HEK293 (cell line): Measurements from ENCODE around the gene CAPN13.

Source experiments
- KLF10 ChIP-seq: fragments of 450-650 bp; IDR thresholded peaks from 2 replicates; pipeline ENCODE4 v1.5.1; 2018; ENCODE audit warnings: missing biosample characterization, mild to moderate bottlenecking, missing genetic modification characterization
- MYNN ChIP-seq: fragments of 450-650 bp; formaldehyde crosslinking; IDR thresholded peaks from 2 replicates; pipeline ENCODE4 v1.5.1; 2016; ENCODE audit warnings: missing biosample characterization, missing genetic modification characterization, borderline replicate concordance
- MZF1 ChIP-seq: fragments of 450-650 bp; formaldehyde crosslinking; IDR thresholded peaks from 2 replicates; pipeline ENCODE4 v1.5.1; 2017; ENCODE audit warnings: missing biosample characterization, missing genetic modification characterization, borderline replicate concordance
- SCRT1 ChIP-seq: fragments of 450-650 bp; formaldehyde crosslinking; IDR thresholded peaks from 2 replicates; pipeline ENCODE4 v1.5.1; 2016; ENCODE audit warnings: missing biosample characterization, missing genetic modification characterization, borderline replicate concordance
- TCF7L2 ChIP-seq: IDR thresholded peaks from 2 replicates; pipeline ENCODE4 v1.6.1; 2011; ENCODE audit warnings: low read depth, mild to moderate bottlenecking, inconsistent platforms, low read length, moderate library complexity, borderline replicate concordance
- ZNF416 ChIP-seq: fragments of 450-650 bp; formaldehyde crosslinking; IDR thresholded peaks from 2 replicates; pipeline ENCODE4 v1.5.1; 2016; ENCODE audit warnings: missing biosample characterization, missing genetic modification characterization
- ZNF549 ChIP-seq: fragments of 450-650 bp; IDR thresholded peaks from 2 replicates; pipeline ENCODE4 v1.5.1; 2018; ENCODE audit warnings: missing biosample characterization, missing genetic modification characterization, mild to moderate bottlenecking, inconsistent platforms, moderate library complexity
- ZNF660 ChIP-seq: fragments of 450-650 bp; IDR thresholded peaks from 2 replicates; pipeline ENCODE4 v1.5.1; 2018; ENCODE audit warnings: missing biosample characterization, mild to moderate bottlenecking, missing genetic modification characterization
- TF ChIP-seq, protein P1 (sequence below): fragments of 450-650 bp; formaldehyde crosslinking; IDR thresholded peaks from 2 replicates; pipeline ENCODE4 v1.5.1; 2016; ENCODE audit warnings: missing biosample characterization, missing genetic modification characterization
- TF ChIP-seq, protein P2 (sequence below): fragments of 450-650 bp; IDR thresholded peaks from 2 replicates; pipeline ENCODE4 v1.5.1; 2018; ENCODE audit warnings: missing biosample characterization, mild to moderate bottlenecking, missing genetic modification characterization
- TF ChIP-seq, protein P3 (sequence below): fragments of 450-650 bp; formaldehyde crosslinking; IDR thresholded peaks from 2 replicates; pipeline ENCODE4 v1.5.1; 2016; ENCODE audit warnings: missing biosample characterization, missing genetic modification characterization
- TF ChIP-seq, protein P4 (sequence below): fragments of 450-650 bp; formaldehyde crosslinking; IDR thresholded peaks from 2 replicates; pipeline ENCODE4 v1.5.1; 2017; ENCODE audit warnings: missing biosample characterization, mild to moderate bottlenecking, missing genetic modification characterization, moderate library complexity

DNA sequence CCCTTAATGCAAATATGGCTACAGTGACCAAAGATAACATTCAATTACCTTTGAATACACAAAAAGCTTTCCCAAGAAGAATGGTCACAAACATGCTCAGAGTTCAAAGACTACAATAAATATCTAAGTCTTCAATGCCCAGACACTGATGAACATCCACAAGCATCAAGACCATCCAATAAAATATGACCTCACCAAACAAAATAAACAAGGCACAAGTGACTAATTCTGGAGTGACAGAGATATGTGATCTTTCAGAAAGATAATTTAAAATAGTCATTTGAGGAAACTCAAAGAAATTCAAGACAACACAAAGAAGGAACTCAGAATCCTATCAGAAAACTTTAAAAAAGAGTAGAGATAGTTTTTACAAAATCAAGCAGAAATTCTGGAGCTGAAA lies 40.6 kb upstream of the CAPN13 start:
- TF ChIP-seq, protein P1, sequence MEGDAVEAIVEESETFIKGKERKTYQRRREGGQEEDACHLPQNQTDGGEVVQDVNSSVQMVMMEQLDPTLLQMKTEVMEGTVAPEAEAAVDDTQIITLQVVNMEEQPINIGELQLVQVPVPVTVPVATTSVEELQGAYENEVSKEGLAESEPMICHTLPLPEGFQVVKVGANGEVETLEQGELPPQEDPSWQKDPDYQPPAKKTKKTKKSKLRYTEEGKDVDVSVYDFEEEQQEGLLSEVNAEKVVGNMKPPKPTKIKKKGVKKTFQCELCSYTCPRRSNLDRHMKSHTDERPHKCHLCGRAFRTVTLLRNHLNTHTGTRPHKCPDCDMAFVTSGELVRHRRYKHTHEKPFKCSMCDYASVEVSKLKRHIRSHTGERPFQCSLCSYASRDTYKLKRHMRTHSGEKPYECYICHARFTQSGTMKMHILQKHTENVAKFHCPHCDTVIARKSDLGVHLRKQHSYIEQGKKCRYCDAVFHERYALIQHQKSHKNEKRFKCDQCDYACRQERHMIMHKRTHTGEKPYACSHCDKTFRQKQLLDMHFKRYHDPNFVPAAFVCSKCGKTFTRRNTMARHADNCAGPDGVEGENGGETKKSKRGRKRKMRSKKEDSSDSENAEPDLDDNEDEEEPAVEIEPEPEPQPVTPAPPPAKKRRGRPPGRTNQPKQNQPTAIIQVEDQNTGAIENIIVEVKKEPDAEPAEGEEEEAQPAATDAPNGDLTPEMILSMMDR, result no peak
- TF ChIP-seq MYNN (tag by site-specific recombination) (no peak), TCF7L2 (no peak), ZNF549 (no peak), ZNF660 (tag by site-specific recombination) (no peak), ZNF416 (no peak), MZF1 (tag by site-specific recombination) (no peak), SCRT1 (tag by site-specific recombination) (no peak), KLF10 (tag by site-specific recombination) (no peak)
- TF ChIP-seq, protein P2, sequence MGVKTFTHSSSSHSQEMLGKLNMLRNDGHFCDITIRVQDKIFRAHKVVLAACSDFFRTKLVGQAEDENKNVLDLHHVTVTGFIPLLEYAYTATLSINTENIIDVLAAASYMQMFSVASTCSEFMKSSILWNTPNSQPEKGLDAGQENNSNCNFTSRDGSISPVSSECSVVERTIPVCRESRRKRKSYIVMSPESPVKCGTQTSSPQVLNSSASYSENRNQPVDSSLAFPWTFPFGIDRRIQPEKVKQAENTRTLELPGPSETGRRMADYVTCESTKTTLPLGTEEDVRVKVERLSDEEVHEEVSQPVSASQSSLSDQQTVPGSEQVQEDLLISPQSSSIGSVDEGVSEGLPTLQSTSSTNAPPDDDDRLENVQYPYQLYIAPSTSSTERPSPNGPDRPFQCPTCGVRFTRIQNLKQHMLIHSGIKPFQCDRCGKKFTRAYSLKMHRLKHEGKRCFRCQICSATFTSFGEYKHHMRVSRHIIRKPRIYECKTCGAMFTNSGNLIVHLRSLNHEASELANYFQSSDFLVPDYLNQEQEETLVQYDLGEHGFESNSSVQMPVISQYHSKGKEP (tag by site-specific recombination), result no peak
- TF ChIP-seq, protein P3, sequence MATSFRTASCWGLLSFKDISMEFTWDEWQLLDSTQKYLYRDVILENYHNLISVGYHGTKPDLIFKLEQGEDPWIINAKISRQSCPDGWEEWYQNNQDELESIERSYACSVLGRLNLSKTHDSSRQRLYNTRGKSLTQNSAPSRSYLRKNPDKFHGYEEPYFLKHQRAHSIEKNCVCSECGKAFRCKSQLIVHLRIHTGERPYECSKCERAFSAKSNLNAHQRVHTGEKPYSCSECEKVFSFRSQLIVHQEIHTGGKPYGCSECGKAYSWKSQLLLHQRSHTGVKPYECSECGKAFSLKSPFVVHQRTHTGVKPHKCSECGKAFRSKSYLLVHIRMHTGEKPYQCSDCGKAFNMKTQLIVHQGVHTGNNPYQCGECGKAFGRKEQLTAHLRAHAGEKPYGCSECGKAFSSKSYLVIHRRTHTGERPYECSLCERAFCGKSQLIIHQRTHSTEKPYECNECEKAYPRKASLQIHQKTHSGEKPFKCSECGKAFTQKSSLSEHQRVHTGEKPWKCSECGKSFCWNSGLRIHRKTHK (tag by site-specific recombination), result no peak
- TF ChIP-seq, protein P4, sequence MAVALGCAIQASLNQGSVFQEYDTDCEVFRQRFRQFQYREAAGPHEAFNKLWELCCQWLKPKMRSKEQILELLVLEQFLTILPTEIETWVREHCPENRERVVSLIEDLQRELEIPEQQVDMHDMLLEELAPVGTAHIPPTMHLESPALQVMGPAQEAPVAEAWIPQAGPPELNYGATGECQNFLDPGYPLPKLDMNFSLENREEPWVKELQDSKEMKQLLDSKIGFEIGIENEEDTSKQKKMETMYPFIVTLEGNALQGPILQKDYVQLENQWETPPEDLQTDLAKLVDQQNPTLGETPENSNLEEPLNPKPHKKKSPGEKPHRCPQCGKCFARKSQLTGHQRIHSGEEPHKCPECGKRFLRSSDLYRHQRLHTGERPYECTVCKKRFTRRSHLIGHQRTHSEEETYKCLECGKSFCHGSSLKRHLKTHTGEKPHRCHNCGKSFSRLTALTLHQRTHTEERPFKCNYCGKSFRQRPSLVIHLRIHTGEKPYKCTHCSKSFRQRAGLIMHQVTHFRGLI (tag by site-specific recombination), result no peak
